Pancreas (tissue), 10 donors: Measurements from ENCODE around the gene SGO2. TPM values are rescaled to one million over a fixed set of nuclear protein-coding genes. Genes with fewer than 3 reads are reported as not detected.

Experiments used
- ATAC-seq, 4 donors: fragments of 200-7000 bp; cut with Tn5 transposase; one replicate each; pipeline versions ENCODE4 v1.8.0 to v1.9.1; 2020; ENCODE audit warnings: mild to moderate bottlenecking in 4 of 4, moderate library complexity in 4 of 4
- DNase-seq, 6 donors: peaks; one replicate each; pipeline ENCODE4 v3.0.0-alpha.2; 2020
- FAIRE-seq: peaks from 2 replicates; lab custom pipeline; 2012; peaks lifted over from hg19 to GRCh38; lab: Jason Lieb, UNC
- H3K27ac ChIP-seq, 4 donors: fragments of 200-600 bp; sonication (generic); 1 replicate in 3 of 4; 2 replicates in 1 of 4; pipeline versions ENCODE4 v1.5.0 to v1.8.0; 2020
- H3K27me3 ChIP-seq, 4 donors: fragments of 200-600 bp; one replicate each; pipeline ENCODE4 v1.8.0; 2021
- H3K36me3 ChIP-seq, 3 donors: fragments of 200-600 bp; sonication (generic) in 1 of 3; one replicate each; pipeline versions ENCODE4 v1.5.0 to v1.8.0; 2020 to 2021
- H3K4me1 ChIP-seq, 3 donors: fragments of 200-600 bp; one replicate each; pipeline ENCODE4 v1.8.0; 2021
- H3K4me3 ChIP-seq, 4 donors: fragments of 200-600 bp; sonication (generic) in 2 of 4; one replicate each; pipeline versions ENCODE4 v1.5.0 to v1.8.0; 2020 to 2021
- H3K9me3 ChIP-seq, 4 donors: fragments of 200-600 bp; one replicate each; pipeline ENCODE4 v1.8.0; 2021
- WGBS, 2 donors: extraction: QIAGEN DNeasy Blood & Tissue Kit; methylation state at CpG; one replicate each; pipeline ENCODE4 v1.1.7; 2013; 5-methylcytosine and 5-hydroxymethylcytosine counted together
- intact Hi-C, 3 donors: fragments of 100-400 bp; cut with DNase I; formaldehyde crosslinking; loops; one replicate each; pipeline versions ENCODE4 v1.11.1 to v1.14.2; 2022
- polyA plus RNA-seq, 2 donors: library from polyadenylated mRNA; stranded (reverse); fragments of 200-250 nt; gene quantifications; one replicate each; pipeline ENCODE4 v1.2.3, GENCODE V29; 2013
- total RNA-seq, 6 donors: library from RNA; stranded (reverse); fragmentation: NEBNext Ultra II Directional in 4 of 6; extraction: Animal tissue kit (Norgen Biotek cat#: 25700) in 4 of 6; gene quantifications; one replicate each; pipeline versions ENCODE4 v1.2.1 to v1.2.4, GENCODE V29; 2021 to 2023
- TF ChIP-seq, protein P1 (sequence below), 4 donors: fragments of 200-600 bp; sonication (generic) in 3 of 4; IDR thresholded peaks; one replicate each; pipeline versions ENCODE4 v1.5.0 to v1.8.0; 2021; ENCODE audit warnings: antibody characterized with exemption in 4 of 4
- donor health status: healthy with polysubstance abuse.
- donor health status: DM: no; HTN: no; CAD: no; lungs with moderate emphysema.
- donor health status: DM: no; HTN: no; CAD: no.
- donor health status: control.
- donor health status: control.
- donor health status: Bipolar disorder and iron deficiency.
- donor health status: DM: yes; HTN: yes; CAD: no.
- donor health status: DM: no; HTN: no; CAD: no.
- donor health status: DM: no; HTN: no; CAD: no.
- donor health status: DM: yes; HTN: yes; CAD: no.

The SGO2 gene
- total and polyA plus RNA-seq, 8 donors, result 0.27 to 0.83 (median 0.52) TPM

DNA sequence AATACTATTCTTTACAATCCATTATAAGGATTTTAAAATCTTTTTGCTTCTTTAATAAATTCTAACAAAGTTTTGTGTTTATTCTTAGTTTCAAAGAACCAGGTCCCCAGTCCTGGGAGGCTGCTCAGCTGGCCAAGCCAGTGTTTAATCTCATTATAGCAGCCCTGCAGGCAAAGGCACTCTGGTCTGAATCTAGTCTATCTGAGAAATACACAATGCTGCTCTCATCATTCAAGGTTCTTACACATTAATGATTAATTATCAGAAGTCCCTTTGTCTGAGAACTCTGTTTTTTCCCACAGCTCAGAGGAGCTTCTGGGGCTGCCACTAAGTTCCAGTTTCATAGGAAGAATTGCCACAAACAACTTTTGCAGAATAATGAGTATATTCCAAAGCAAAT, 43.8 kb upstream of the SGO2 start:
- intact Hi-C loops, result no loop called here

DNA sequence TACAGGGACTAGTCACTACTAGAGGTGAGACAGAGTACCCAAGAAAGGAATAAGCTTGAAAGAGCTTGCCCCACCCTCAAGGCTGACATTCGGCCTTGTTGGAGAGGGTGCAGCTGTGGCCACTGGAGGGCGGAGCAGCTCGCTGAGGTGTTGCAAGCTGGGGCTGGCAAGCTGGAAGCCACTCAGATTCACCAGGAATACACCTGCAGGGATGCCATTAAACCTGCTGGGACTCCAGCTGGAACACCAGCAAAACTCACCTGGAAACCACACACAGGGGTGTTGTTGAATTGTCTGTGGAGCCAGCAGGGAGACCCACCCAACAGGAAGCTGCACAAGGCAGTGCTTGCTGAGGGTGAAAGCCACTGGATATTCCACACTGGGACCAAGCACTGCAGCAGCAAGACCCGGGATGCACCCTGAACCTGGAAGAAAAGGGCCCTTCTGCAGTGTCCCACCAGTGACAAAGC, 42.2 kb upstream of the SGO2 start:
- FAIRE-seq (no peak), ATAC-seq (peak; percentile 75 to 86 (median 82)), DNase-seq (peak; percentile 58 to 86 (median 77))
- Histone ChIP-seq H3K4me3 (no peak overlapping the region), H3K27ac (peak overlapping the region in 2 of 4 donors; percentile 1 to 24), H3K36me3 (no peaks in the 10 kb centered on the region), H3K27me3 (no peaks in the 10 kb centered on the region), H3K4me1 (peaks cover 9 to 18% (median 13%) of the 10 kb centered on the region in 3 donors), H3K9me3 (no peaks in the 10 kb centered on the region)
- intact Hi-C loops, result no loop called here
- WGBS, 2 donors, result 17 to 19% methylated on average over 4 of the region's 4 CpGs
- TF ChIP-seq, protein P1, sequence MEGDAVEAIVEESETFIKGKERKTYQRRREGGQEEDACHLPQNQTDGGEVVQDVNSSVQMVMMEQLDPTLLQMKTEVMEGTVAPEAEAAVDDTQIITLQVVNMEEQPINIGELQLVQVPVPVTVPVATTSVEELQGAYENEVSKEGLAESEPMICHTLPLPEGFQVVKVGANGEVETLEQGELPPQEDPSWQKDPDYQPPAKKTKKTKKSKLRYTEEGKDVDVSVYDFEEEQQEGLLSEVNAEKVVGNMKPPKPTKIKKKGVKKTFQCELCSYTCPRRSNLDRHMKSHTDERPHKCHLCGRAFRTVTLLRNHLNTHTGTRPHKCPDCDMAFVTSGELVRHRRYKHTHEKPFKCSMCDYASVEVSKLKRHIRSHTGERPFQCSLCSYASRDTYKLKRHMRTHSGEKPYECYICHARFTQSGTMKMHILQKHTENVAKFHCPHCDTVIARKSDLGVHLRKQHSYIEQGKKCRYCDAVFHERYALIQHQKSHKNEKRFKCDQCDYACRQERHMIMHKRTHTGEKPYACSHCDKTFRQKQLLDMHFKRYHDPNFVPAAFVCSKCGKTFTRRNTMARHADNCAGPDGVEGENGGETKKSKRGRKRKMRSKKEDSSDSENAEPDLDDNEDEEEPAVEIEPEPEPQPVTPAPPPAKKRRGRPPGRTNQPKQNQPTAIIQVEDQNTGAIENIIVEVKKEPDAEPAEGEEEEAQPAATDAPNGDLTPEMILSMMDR (IDR thresholded peaks at IDR 0.05), result peak; percentile 51 to 57 (median 52)

More for the DNA sequence above, 43.8 kb upstream of the SGO2 start:
- peaks cover 9 to 18% (median 13%) of the 10 kb centered on the region in 3 donors for H3K4me1 ChIP-seq
- FAIRE-seq (no peak), DNase-seq (peak in 1 of 6 donors; percentile 36), ATAC-seq (peak; percentile 53 to 86 (median 76))
- H3K27me3 ChIP-seq, result no peaks in the 10 kb centered on the region
- peak overlapping the region in 2 of 4 donors; percentile 24 to 43 for H3K27ac ChIP-seq
- TF ChIP-seq, protein P1 (IDR thresholded peaks at IDR 0.05), result no peak
- no peaks in the 10 kb centered on the region for H3K9me3 ChIP-seq
- H3K36me3 ChIP-seq, result peaks cover 0 to 6% (median 0%) of the 10 kb centered on the region in 3 donors
- H3K4me3 ChIP-seq, result no peak overlapping the region

DNA sequence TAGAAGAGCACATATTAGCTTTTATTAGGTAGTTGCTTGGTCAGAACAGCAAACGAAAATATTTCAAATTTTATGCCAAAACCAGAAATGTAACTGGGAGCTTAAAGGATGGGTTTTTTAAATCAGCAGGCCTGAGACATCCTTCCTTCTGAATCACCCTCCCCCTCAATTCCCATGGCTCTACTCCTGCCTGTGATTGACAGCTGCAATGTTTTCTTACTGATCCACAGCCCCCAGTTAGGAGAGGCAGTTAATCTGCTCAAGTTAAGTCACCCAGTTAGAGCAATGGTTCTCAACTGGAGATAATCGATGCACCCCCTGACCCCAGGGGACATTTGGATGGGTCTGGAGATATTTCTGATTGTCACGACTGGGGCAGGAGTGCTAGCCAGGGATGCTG, 41.1 kb upstream of the SGO2 start:
- TF ChIP-seq, protein P1 (IDR thresholded peaks at IDR 0.05), result no peak
- no peak for FAIRE-seq
- Histone ChIP-seq H3K4me3 (no peak overlapping the region), H3K27me3 (no peaks in the 10 kb centered on the region), H3K4me1 (peaks cover 9 to 18% (median 13%) of the 10 kb centered on the region in 3 donors), H3K27ac (no peak overlapping the region), H3K36me3 (peaks cover 0 to 8% (median 4%) of the 10 kb centered on the region in 3 donors), H3K9me3 (no peaks in the 10 kb centered on the region)
- WGBS, 2 donors, result 65 to 72% methylated on average over 3 of the region's 3 CpGs
- no peak for DNase-seq
- intact Hi-C loops, result no loop called here
- no peak for ATAC-seq

DNA sequence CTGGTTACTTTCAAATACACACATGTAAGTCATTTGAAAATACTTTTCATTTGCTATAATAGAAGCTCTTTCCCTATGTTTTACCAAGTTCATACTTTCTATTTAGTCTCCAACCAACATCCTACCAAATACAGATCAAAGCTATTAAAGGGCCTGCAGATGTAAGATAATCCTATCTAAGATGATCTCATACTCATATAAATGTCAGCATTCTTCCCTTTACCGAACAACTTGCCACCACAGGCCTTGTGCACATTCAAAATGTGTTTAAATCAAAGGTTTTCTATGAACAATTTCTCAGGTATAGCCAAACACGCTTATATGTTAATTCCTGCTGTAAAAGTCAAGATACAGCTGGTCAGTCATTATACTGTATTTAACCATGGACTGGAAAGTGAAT, 39.5 kb upstream of the SGO2 start:
- TF ChIP-seq, protein P1 (IDR thresholded peaks at IDR 0.05), result no peak
- DNase-seq (no peak), FAIRE-seq (no peak), ATAC-seq (no peak)
- H3K27me3 ChIP-seq, result no peaks in the 10 kb centered on the region
- no peak overlapping the region for H3K4me3 ChIP-seq
- intact Hi-C loops, result no loop called here
- H3K4me1 ChIP-seq, result peaks cover 9 to 14% (median 13%) of the 10 kb centered on the region in 3 donors
- no peak overlapping the region for H3K27ac ChIP-seq
- no peaks in the 10 kb centered on the region for H3K9me3 ChIP-seq
- 66 to 71% methylated on average over 2 of the region's 2 CpGs for WGBS, 2 donors
- peaks cover 0 to 12% (median 7%) of the 10 kb centered on the region in 3 donors for H3K36me3 ChIP-seq

DNA sequence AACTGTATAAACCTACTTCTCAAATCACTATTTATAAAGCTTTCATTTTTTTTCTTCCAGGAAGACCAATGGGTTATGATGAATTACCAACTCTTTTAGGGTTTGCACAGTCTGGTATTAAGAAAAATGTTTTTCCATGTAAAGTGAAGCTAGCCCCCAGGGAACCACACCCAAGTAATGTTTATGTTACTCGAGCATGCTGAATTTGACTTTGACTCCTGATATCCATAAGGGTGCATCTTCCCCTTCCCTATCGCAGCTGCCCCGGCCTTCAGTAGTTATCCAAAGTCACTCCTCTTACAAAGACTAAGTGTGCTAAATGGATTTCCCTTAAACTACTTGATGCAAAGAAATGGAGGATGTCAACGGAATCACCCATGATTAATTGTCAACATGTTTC, 37.8 kb upstream of the SGO2 start:
- no peak for ATAC-seq
- intact Hi-C loops, result no loop called here
- TF ChIP-seq, protein P1 (IDR thresholded peaks at IDR 0.05), result no peak
- Histone ChIP-seq H3K4me1 (peaks cover 3% of the 10 kb centered on the region in 3 donors), H3K4me3 (no peak overlapping the region), H3K36me3 (peaks cover 0 to 14% (median 7%) of the 10 kb centered on the region in 3 donors), H3K27ac (no peak overlapping the region), H3K9me3 (no peaks in the 10 kb centered on the region), H3K27me3 (no peaks in the 10 kb centered on the region)
- WGBS, 2 donors, result 77 to 80% methylated on average over 4 of the region's 4 CpGs
- no peak for FAIRE-seq
- DNase-seq, result no peak
